Measurements from ENCODE around the gene CDHR2.

GRCh38 chr5:176530983-176531901, 17.9 kb upstream of the CDHR2 start:
- TF ChIP-seq CTCF (IDR thresholded peaks at IDR 0.05 in 4 of 5, conservative IDR thresholded peaks at IDR 0.05 in 1 of 5) (no peak), POLR2A (IDR thresholded peaks at IDR 0.05) (no peak)

All from gastrocnemius medialis (tissue), 4 donors.